Ecto neural progenitor cell (in vitro differentiated cells): ENCODE measurements around the gene DGKA.
"Not testable (repeated sequence)": the region's sequence is repeated elsewhere in the genome, so short reads cannot be mapped to it uniquely, and the experiment has no call there.

Experiments
- DNase-seq: peaks from one replicate; pipeline ENCODE4 v3.0.0-alpha.2; 2018; ENCODE audit warnings: low spot score

The DGKA gene

GRCh38 chr12:55996715-55997534, 66.0 kb downstream of the DGKA start, which contains the start of gene SUOX:
SUOX (plus strand) TSS chr12:55997276; CDS start chr12:56002222, 4,946 bp downstream.
- DNase-seq: peak; percentile 99

- DNase-seq: no peak
Observed at GRCh38 chr12:55997535-55997859, 66.5 kb downstream of the DGKA start.

GRCh38 chr12:55999522-55999921, 68.6 kb downstream of the DGKA start:
- DNase-seq: not testable (repeated sequence)

DNA sequence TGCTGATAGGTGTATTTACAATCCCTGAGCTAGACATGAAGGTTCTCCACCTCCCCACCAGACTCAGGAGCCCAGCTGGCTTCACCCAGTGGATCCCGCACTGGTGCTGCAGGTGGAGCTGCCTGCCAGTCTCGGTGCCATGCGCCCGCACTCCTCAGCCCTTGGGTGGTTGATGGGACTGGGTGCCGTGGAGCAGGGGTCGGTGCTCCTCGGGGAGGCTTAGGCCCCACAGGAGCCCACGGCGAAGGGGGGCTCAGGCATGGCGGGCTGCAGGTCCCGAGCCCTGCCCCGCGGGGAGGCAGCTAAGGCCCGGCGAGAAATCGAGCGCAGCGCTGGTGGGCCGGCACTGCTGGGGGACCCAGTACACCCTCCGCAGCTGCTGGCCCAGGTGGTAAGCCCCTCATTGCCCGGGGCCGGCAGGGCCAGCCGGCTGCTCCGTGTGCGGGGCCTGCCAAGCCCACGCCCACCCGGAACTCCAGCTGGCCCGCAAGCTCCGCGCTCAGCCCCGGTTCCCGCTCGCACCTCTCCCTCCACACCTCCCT, 69.1 kb downstream of the DGKA start:
- not testable (repeated sequence) for DNase-seq

DNA sequence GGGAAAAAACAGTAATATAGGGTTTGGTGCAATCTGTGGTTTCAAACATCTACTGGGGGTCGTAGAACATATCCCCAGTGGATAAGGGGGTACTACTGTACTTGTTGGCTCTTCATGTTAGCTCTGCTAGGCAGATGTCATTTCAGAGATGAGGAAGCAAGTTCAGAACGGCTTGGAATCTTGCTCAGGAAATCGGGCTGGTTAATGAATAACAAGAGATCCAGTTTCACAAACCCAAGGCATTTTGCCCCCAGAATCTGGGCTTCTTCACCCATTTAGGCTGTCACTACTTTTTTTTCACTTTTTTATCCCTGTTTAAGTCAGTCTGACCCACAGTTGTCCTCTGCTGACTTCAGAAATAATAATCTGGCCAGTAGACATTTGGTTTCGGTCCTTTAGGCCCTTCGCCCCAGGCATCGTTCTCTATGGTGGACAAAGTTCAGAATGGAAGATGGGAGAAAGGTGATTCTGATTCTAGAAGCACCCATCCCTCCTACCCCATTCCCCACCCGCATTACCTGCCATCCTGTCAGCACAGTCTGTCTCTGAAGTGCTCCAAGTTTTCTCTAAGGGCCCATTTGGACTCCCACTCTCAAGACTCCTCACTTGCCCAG, 70.6 kb downstream of the DGKA start:
- DNase-seq: no peak

DNA sequence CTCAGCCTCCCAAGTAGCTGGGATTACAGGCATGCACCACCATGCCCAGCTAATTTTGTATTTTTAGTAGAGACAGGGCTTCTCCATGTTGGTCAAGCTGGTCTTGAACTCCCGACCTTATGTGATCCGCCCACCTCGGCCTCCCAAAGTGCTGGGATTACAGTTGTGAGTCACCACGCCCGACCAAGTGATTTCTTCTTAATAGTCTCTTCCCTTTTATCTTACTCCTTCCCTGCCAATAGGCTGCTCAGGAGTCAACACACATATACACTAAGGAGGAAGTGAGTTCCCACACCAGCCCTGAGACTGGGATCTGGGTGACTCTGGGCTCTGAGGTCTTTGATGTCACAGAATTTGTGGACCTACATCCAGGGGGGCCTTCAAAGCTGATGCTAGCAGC, 72.4 kb downstream of the DGKA start:
- DNase-seq: not testable (repeated sequence)
